Mesendoderm (in vitro differentiated cells): Measurements from ENCODE around the gene RNF123.

Experiments used
- DNase-seq: peaks from one replicate; pipeline ENCODE4 v3.0.0; 2013
- H2AK5ac ChIP-seq: 2 replicates; pipeline ENCODE4 v1.6.1; 2013; ENCODE audit warnings: low read length, inconsistent platforms
- H2BK120ac ChIP-seq: 2 replicates; pipeline ENCODE4 v1.6.1; 2013; ENCODE audit warnings: low read depth, mild to moderate bottlenecking, low read length, moderate library complexity, mixed read lengths
- H2BK15ac ChIP-seq: replicated peaks from 2 replicates; pipeline ENCODE4 v1.6.1; 2013; ENCODE audit warnings: low read depth, mild to moderate bottlenecking, moderate library complexity
- H2BK5ac ChIP-seq: 2 replicates; pipeline ENCODE4 v1.6.1; 2013; ENCODE audit warnings: low read length, inconsistent platforms
- H3K18ac ChIP-seq: 2 replicates; pipeline ENCODE4 v1.6.1; 2013; ENCODE audit warnings: mild to moderate bottlenecking, low read length, mixed read lengths
- H3K23ac ChIP-seq: one replicate; pipeline ENCODE4 v1.6.1; 2013; ENCODE audit warnings: low read length
- H3K27ac ChIP-seq: 2 replicates; pipeline ENCODE4 v1.5.1; 2013; ENCODE audit warnings: low read depth, mild to moderate bottlenecking, inconsistent platforms, low read length, moderate library complexity
- H3K27me3 ChIP-seq: 2 replicates; pipeline ENCODE4 v1.6.1; 2013; ENCODE audit warnings: low read length, control low read depth, mild to moderate bottlenecking, inconsistent platforms; ENCODE audit not compliant: insufficient read depth, poor library complexity
- H3K36me3 ChIP-seq: 2 replicates; pipeline ENCODE4 v1.6.1; 2013; ENCODE audit warnings: low read length, inconsistent platforms; ENCODE audit not compliant: control insufficient read depth, insufficient read depth
- H3K4ac ChIP-seq: one replicate; pipeline ENCODE4 v1.6.1; 2013; ENCODE audit warnings: low read depth, mild to moderate bottlenecking, low read length, moderate library complexity
- H3K4me1 ChIP-seq: 2 replicates; pipeline ENCODE4 v1.6.1; 2013; ENCODE audit warnings: low read depth, low read length, inconsistent platforms; ENCODE audit not compliant: control insufficient read depth
- H3K4me2 ChIP-seq: 2 replicates; pipeline ENCODE4 v1.6.1; 2013; ENCODE audit warnings: low read length
- H3K4me3 ChIP-seq: 2 replicates; pipeline ENCODE4 v1.5.1; 2013; ENCODE audit warnings: mild to moderate bottlenecking, low read length
- H3K56ac ChIP-seq: one replicate; pipeline ENCODE4 v1.6.1; 2013; ENCODE audit warnings: low read length
- H3K79me1 ChIP-seq: 2 replicates; pipeline ENCODE4 v1.6.1; 2013; ENCODE audit warnings: low read length, inconsistent platforms
- H3K79me2 ChIP-seq: 2 replicates; pipeline ENCODE4 v1.6.1; 2013; ENCODE audit warnings: mild to moderate bottlenecking, low read length; ENCODE audit not compliant: control insufficient read depth, insufficient read depth
- H3K9ac ChIP-seq: 2 replicates; pipeline ENCODE4 v1.6.1; 2013; ENCODE audit warnings: low read length, inconsistent platforms
- H4K5ac ChIP-seq: one replicate; pipeline ENCODE4 v1.6.1; 2013; ENCODE audit warnings: low read length
- H4K8ac ChIP-seq: one replicate; pipeline ENCODE4 v1.6.1; 2013; ENCODE audit warnings: low read depth, mild to moderate bottlenecking, control low read depth, low read length, moderate library complexity
- WGBS: extraction: QIAGEN DNeasy Blood & Tissue Kit; methylation state at CpG from one replicate; pipeline ENCODE4 v1.1.7; 2013; ENCODE audit warnings: low lambda C conversion rate, missing lambda C conversion rate; ENCODE audit not compliant: insufficient coverage; ENCODE audit errors: extremely low coverage; 5-methylcytosine and 5-hydroxymethylcytosine counted together

RNF123 gene

DNA sequence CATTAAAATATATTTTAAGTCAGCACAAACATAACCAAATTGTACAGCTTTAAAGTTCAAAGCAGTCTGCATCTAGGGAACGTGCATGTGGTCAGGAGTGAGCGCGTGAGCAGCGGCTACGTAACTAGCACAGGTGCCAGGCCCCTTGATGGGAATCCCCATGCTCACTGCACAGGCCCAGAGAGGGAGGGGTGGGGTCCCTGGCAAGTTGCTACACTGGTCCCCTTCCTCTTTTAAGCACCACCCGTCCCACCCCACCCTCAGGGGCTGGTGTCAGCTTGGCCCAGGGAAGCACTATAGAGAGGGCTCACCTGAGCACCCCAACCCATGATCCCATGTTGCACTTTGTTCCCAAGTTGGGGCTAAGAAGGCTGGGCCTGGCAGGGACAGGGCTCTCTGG is 35.2 kb downstream of the RNF123 start:
- Histone ChIP-seq H3K27me3 (no peaks in the 10 kb centered on the region), H4K8ac (no peak overlapping the region), H3K79me1 (peaks cover 12% of the 10 kb centered on the region), H3K4me1 (peaks cover 4% of the 10 kb centered on the region), H3K23ac (no peak overlapping the region), H2BK120ac (no peak overlapping the region), H3K27ac (peak overlapping the region; percentile 21), H2BK15ac (no peak overlapping the region), H2AK5ac (no peak overlapping the region), H3K36me3 (peaks cover 6% of the 10 kb centered on the region), H3K56ac (peak overlapping the region; percentile 96), H3K4me2 (peak overlapping the region; percentile 84), H3K18ac (peak overlapping the region; percentile 13), H4K5ac (no peak overlapping the region), H3K9ac (peak overlapping the region; percentile 96), H2BK5ac (no peak overlapping the region), H3K79me2 (peaks cover 7% of the 10 kb centered on the region), H3K4ac (peak overlapping the region; percentile 61), H3K4me3 (no peak overlapping the region)
- no peak for DNase-seq
- WGBS, result no CpG with 5 or more reads among the region's 6 CpGs

DNA sequence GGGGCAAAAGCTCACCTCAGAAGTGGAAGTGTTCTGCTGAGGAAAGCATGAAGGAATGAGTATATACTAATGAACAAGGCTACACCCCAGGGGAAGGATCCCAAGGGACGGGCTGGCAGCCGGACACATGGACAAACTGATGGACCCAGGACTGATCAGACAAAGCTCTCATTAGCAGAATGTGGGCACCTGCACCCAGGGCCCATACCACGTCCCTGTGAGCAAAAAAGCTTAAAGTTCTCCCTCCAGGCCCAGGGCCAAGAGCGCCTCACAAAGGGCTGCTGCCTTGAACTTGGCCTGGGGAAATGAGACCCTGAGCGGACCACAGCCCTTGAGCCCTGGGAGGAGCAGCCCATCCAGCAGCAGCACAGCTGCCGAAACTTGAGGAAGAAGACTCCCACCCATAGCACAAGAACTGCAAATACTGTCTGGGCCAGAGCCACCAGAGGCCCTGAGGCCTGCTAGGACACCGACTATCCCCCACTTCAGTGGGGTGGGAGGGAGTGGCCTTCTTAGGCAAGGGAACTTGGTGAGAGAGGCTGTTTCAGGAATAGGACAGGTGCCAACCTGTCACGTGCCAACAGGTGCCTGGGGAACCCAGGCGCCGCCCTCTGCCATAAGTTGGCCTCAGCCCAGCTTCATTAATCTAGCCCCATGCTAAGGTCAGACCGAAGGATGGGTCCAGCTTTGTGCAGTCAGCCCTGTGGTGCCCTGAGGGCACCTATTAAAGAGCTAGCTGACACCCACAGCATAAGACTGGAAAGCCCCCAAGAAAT is 36.7 kb downstream of the RNF123 start:
- peaks cover 7% of the 10 kb centered on the region for H3K36me3 ChIP-seq
- no peak for DNase-seq
- no CpG with 5 or more reads among the region's 11 CpGs for WGBS

GRCh38 chr3:49727154-49727923 is 38.0 kb downstream of the RNF123 start:
- H3K4me3 ChIP-seq, result no peak overlapping the region
- H4K8ac ChIP-seq, result no peak overlapping the region
- H3K56ac ChIP-seq, result no peak overlapping the region
- no peak overlapping the region for H3K27ac ChIP-seq
- H3K18ac ChIP-seq, result no peak overlapping the region
- no peak overlapping the region for H2AK5ac ChIP-seq
- H2BK120ac ChIP-seq, result no peak overlapping the region
- no peak overlapping the region for H3K9ac ChIP-seq
- no peaks in the 10 kb centered on the region for H3K27me3 ChIP-seq
- H3K36me3 ChIP-seq, result peaks cover 5% of the 10 kb centered on the region
- no peak overlapping the region for H3K4ac ChIP-seq
- H2BK5ac ChIP-seq, result no peak overlapping the region
- H3K23ac ChIP-seq, result no peak overlapping the region
- peaks cover 10% of the 10 kb centered on the region for H3K79me1 ChIP-seq
- no peak overlapping the region for H4K5ac ChIP-seq
- no peak for DNase-seq
- H2BK15ac ChIP-seq, result no peak overlapping the region
- WGBS, result no CpG with 5 or more reads among the region's 19 CpGs
- no peak overlapping the region for H3K4me2 ChIP-seq
- H3K79me2 ChIP-seq, result peaks cover 7% of the 10 kb centered on the region
- H3K4me1 ChIP-seq, result peaks cover 4% of the 10 kb centered on the region

More for the DNA sequence above, 36.7 kb downstream of the RNF123 start:
- H4K8ac ChIP-seq, result no peak overlapping the region
- H3K23ac ChIP-seq, result no peak overlapping the region
- no peak overlapping the region for H3K27ac ChIP-seq
- peaks cover 4% of the 10 kb centered on the region for H3K4me1 ChIP-seq
- no peak overlapping the region for H3K4ac ChIP-seq
- H3K9ac ChIP-seq, result no peak overlapping the region
- H4K5ac ChIP-seq, result no peak overlapping the region
- no peak overlapping the region for H2AK5ac ChIP-seq
- no peak overlapping the region for H3K18ac ChIP-seq
- no peak overlapping the region for H3K4me2 ChIP-seq
- H2BK5ac ChIP-seq, result no peak overlapping the region
- no peak overlapping the region for H2BK15ac ChIP-seq
- peaks cover 12% of the 10 kb centered on the region for H3K79me1 ChIP-seq
- peaks cover 7% of the 10 kb centered on the region for H3K79me2 ChIP-seq
- no peak overlapping the region for H2BK120ac ChIP-seq
- no peak overlapping the region for H3K56ac ChIP-seq
- H3K27me3 ChIP-seq, result no peaks in the 10 kb centered on the region
- no peak overlapping the region for H3K4me3 ChIP-seq

GRCh38 chr3:49727924-49728361 is 38.6 kb downstream of the RNF123 start:
- no peak overlapping the region for H2BK15ac ChIP-seq
- H3K4ac ChIP-seq, result no peak overlapping the region
- peaks cover 4% of the 10 kb centered on the region for H3K79me1 ChIP-seq
- no peak overlapping the region for H3K4me3 ChIP-seq
- no peak overlapping the region for H3K18ac ChIP-seq
- no peak overlapping the region for H2BK120ac ChIP-seq
- no peak overlapping the region for H3K27ac ChIP-seq
- H3K23ac ChIP-seq, result no peak overlapping the region
- peaks cover 8% of the 10 kb centered on the region for H3K36me3 ChIP-seq
- H2BK5ac ChIP-seq, result no peak overlapping the region
- no peak overlapping the region for H2AK5ac ChIP-seq
- no peaks in the 10 kb centered on the region for H3K27me3 ChIP-seq
- H3K4me1 ChIP-seq, result peaks cover 1% of the 10 kb centered on the region
- peaks cover 2% of the 10 kb centered on the region for H3K79me2 ChIP-seq
- no peak overlapping the region for H4K5ac ChIP-seq
- DNase-seq, result no peak
- H3K56ac ChIP-seq, result no peak overlapping the region
- no peak overlapping the region for H3K4me2 ChIP-seq
- no CpG with 5 or more reads among the region's 15 CpGs for WGBS
- no peak overlapping the region for H4K8ac ChIP-seq
- no peak overlapping the region for H3K9ac ChIP-seq

DNA sequence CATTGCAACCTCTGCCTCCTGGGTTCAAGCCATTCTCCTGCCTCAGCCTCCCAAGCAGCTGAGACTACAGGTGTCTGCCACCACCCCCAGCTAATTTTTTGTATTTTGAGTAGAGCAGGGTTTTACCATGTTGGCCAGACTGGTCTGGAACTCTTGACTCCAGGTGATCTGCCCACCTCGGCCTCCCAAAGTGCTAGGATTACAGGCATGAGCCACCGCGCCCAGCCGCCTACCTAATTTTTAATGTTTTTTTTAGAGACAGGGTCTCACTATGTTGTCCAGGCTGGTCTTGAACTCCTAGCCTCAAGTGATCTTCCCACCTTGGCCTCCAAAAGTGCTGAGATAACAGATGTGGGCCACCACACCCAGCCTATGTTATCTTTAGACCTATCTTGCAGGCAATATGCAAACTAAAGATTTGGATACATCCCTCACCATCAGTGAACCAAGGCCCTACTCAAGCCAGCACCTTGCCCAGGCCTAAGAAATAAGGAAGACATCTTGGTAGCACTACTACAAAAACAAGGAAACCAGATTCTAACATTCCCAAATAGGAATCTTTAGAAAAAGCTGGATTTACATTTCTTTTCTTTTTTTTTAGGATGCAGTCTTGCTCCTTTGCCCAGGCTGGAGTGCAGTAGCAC is 40.7 kb downstream of the RNF123 start:
- Histone ChIP-seq H3K4me2 (no peak overlapping the region), H2AK5ac (no peak overlapping the region), H3K79me2 (no peaks in the 10 kb centered on the region), H2BK15ac (no peak overlapping the region), H4K8ac (no peak overlapping the region), H3K56ac (no peak overlapping the region), H3K27ac (no peak overlapping the region), H4K5ac (no peak overlapping the region), H3K36me3 (peaks cover 10% of the 10 kb centered on the region), H2BK120ac (no peak overlapping the region), H3K79me1 (no peaks in the 10 kb centered on the region), H3K4ac (no peak overlapping the region), H3K23ac (no peak overlapping the region), H2BK5ac (no peak overlapping the region), H3K9ac (no peak overlapping the region), H3K18ac (no peak overlapping the region), H3K27me3 (no peaks in the 10 kb centered on the region), H3K4me3 (no peak overlapping the region), H3K4me1 (no peaks in the 10 kb centered on the region)
- no peak for DNase-seq
- no CpG with 5 or more reads among the region's 4 CpGs for WGBS
